WTC11 (cell line): ENCODE measurements around the gene ZBTB20.

Source experiments
- CBFB ChIP-seq: sonication (generic); formaldehyde crosslinking; IDR thresholded peaks from 2 replicates; pipeline ENCODE4 v1.8.1; 2022; ENCODE audit warnings: mild to moderate bottlenecking, low read depth, missing genetic modification reagents
- CTCF ChIP-seq: fragments of 200-600 bp; IDR thresholded peaks from 2 replicates; pipeline ENCODE4 v1.8.0; 2022; ENCODE audit warnings: antibody characterized with exemption
- MAX ChIP-seq: sonication (generic); formaldehyde crosslinking; IDR thresholded peaks from 2 replicates; pipeline ENCODE4 v1.8.0; 2022; ENCODE audit warnings: mild to moderate bottlenecking, missing genetic modification reagents
- NFE2L1 ChIP-seq: sonication (generic); formaldehyde crosslinking; IDR thresholded peaks from 2 replicates; pipeline ENCODE4 v1.8.1; 2023; ENCODE audit warnings: missing genetic modification reagents
- PREB ChIP-seq: sonication (generic); formaldehyde crosslinking; IDR thresholded peaks from 2 replicates; pipeline ENCODE4 v1.8.1; 2022; ENCODE audit warnings: mild to moderate bottlenecking, missing genetic modification reagents, moderate library complexity, borderline replicate concordance
- SOX15 ChIP-seq: fragments of 250-450 bp; sonication (Bioruptor Pico); IDR thresholded peaks from 2 replicates; pipeline ENCODE4 v1.9.0; 2021; ENCODE audit warnings: mild to moderate bottlenecking
- STAT6 ChIP-seq: sonication (generic); formaldehyde crosslinking; conservative IDR thresholded peaks from 2 replicates; pipeline ENCODE4 v1.8.1; 2023; ENCODE audit warnings: mild to moderate bottlenecking, low read depth, missing genetic modification reagents, moderate library complexity
- USF2 ChIP-seq: sonication (generic); formaldehyde crosslinking; IDR thresholded peaks from 2 replicates; pipeline ENCODE4 v1.8.1; 2023; ENCODE audit warnings: mild to moderate bottlenecking, missing genetic modification reagents, moderate library complexity
- ZNF423 ChIP-seq: fragments of 250-450 bp; sonication (Bioruptor Pico); IDR thresholded peaks from 2 replicates; pipeline ENCODE4 v2.1.2; 2022; ENCODE audit warnings: mild to moderate bottlenecking, moderate library complexity

GRCh38 chr3:115004201-115005140 is 142.6 kb downstream of the ZBTB20 start:
- TF ChIP-seq CTCF (no peak), PREB (no peak), MAX (CRISPR knock-in tag) (no peak), STAT6 (no peak), SOX15 (CRISPR knock-in tag) (no peak), USF2 (no peak), CBFB (CRISPR knock-in tag) (no peak), ZNF423 (CRISPR knock-in tag) (no peak), NFE2L1 (CRISPR knock-in tag) (no peak)
